Central memory CD8-positive, alpha-beta T cell (primary cell): ENCODE measurements around the gene CACNB2.

ENCODE experiments used
- ATAC-seq: fragments of 150-1000 bp; cut with Tn5 transposase; replicated peaks from 2 replicates; pipeline ENCODE4 v1.10.0; 2022; ENCODE audit warnings: mild to moderate bottlenecking, moderate FRiP score, moderate number of reproducible peaks; ENCODE audit not compliant: poor library complexity, severe bottlenecking; ENCODE audit errors: extremely low read depth
- DNase-seq, 2 donors: peaks; one replicate each; pipeline ENCODE4 v3.0.0; 2021; ENCODE audit warnings: low spot score in 2 of 2
- H3K27ac Mint-ChIP-seq: one replicate; pipeline ENCODE4 v1.8.0; 2022; ENCODE audit warnings: low read depth, mild to moderate bottlenecking, moderate library complexity, mixed read lengths
- H3K27me3 Mint-ChIP-seq: one replicate; pipeline ENCODE4 v1.8.0; 2022; ENCODE audit warnings: mixed read lengths
- H3K36me3 Mint-ChIP-seq: one replicate; pipeline ENCODE4 v1.8.0; 2022; ENCODE audit warnings: mild to moderate bottlenecking, moderate library complexity, mixed read lengths; ENCODE audit not compliant: insufficient read depth
- H3K4me1 Mint-ChIP-seq: one replicate; pipeline ENCODE4 v1.8.0; 2022; ENCODE audit warnings: mixed read lengths
- H3K4me3 Mint-ChIP-seq: one replicate; pipeline ENCODE4 v1.8.0; 2022; ENCODE audit warnings: mild to moderate bottlenecking, moderate library complexity, mixed read lengths
- H3K9me3 Mint-ChIP-seq: one replicate; pipeline ENCODE4 v1.8.0; 2022; ENCODE audit warnings: mixed read lengths

Gene CACNB2

GRCh38 chr10:18498998-18499397 is 358.8 kb downstream of the CACNB2 start:
- peaks cover 15% of the 10 kb centered on the region for H3K27me3 Mint-ChIP-seq
- H3K4me3 Mint-ChIP-seq: no peak overlapping the region
- no peak for DNase-seq
- no peak overlapping the region for H3K27ac Mint-ChIP-seq
- H3K4me1 Mint-ChIP-seq: no peaks in the 10 kb centered on the region
- no peaks in the 10 kb centered on the region for H3K36me3 Mint-ChIP-seq
- no peaks in the 10 kb centered on the region for H3K9me3 Mint-ChIP-seq
- no peak for ATAC-seq

- Mint-ChIP-seq H3K27ac (no peak overlapping the region), H3K4me3 (no peak overlapping the region), H3K9me3 (no peaks in the 10 kb centered on the region), H3K4me1 (no peaks in the 10 kb centered on the region), H3K36me3 (no peaks in the 10 kb centered on the region), H3K27me3 (peaks cover 24% of the 10 kb centered on the region)
- ATAC-seq (no peak), DNase-seq (no peak)
Measured at GRCh38 chr10:18500576-18500975, 360.4 kb downstream of the CACNB2 start.

GRCh38 chr10:18501198-18501597 is 361.0 kb downstream of the CACNB2 start:
- Mint-ChIP-seq H3K9me3 (no peaks in the 10 kb centered on the region), H3K4me3 (peak overlapping the region; percentile 43), H3K27me3 (peaks cover 24% of the 10 kb centered on the region), H3K4me1 (no peaks in the 10 kb centered on the region), H3K27ac (no peak overlapping the region), H3K36me3 (no peaks in the 10 kb centered on the region)
- no peak for ATAC-seq
- DNase-seq: no peak

- Mint-ChIP-seq H3K4me3 (peak overlapping the region; percentile 43), H3K36me3 (no peaks in the 10 kb centered on the region), H3K9me3 (no peaks in the 10 kb centered on the region), H3K27ac (no peak overlapping the region), H3K4me1 (no peaks in the 10 kb centered on the region), H3K27me3 (peaks cover 24% of the 10 kb centered on the region)
- DNase-seq (no peak), ATAC-seq (no peak)
Measured at GRCh38 chr10:18501629-18502028, 361.4 kb downstream of the CACNB2 start.

- ATAC-seq: no peak
- Mint-ChIP-seq H3K9me3 (no peaks in the 10 kb centered on the region), H3K4me3 (no peak overlapping the region), H3K27me3 (peaks cover 24% of the 10 kb centered on the region), H3K27ac (no peak overlapping the region), H3K36me3 (no peaks in the 10 kb centered on the region), H3K4me1 (no peaks in the 10 kb centered on the region)
- no peak for DNase-seq
Measured at GRCh38 chr10:18504161-18504560, 363.9 kb downstream of the CACNB2 start.

GRCh38 chr10:18505456-18506118 is 365.4 kb downstream of the CACNB2 start:
- Mint-ChIP-seq H3K27ac (no peak overlapping the region), H3K27me3 (peaks cover 16% of the 10 kb centered on the region), H3K4me1 (no peaks in the 10 kb centered on the region), H3K9me3 (no peaks in the 10 kb centered on the region), H3K4me3 (no peak overlapping the region), H3K36me3 (no peaks in the 10 kb centered on the region)
- ATAC-seq: no peak
- no peak for DNase-seq

- H3K27ac Mint-ChIP-seq: no peak overlapping the region
- no peak for ATAC-seq
- H3K27me3 Mint-ChIP-seq: peaks cover 13% of the 10 kb centered on the region
- no peak overlapping the region for H3K4me3 Mint-ChIP-seq
- H3K36me3 Mint-ChIP-seq: peaks cover 2% of the 10 kb centered on the region
- DNase-seq: no peak
- H3K4me1 Mint-ChIP-seq: no peaks in the 10 kb centered on the region
- peaks cover 5% of the 10 kb centered on the region for H3K9me3 Mint-ChIP-seq
Measured at GRCh38 chr10:18508587-18508986, 368.4 kb downstream of the CACNB2 start.

GRCh38 chr10:18514537-18514936 is 374.3 kb downstream of the CACNB2 start:
- Mint-ChIP-seq H3K27ac (no peak overlapping the region), H3K9me3 (peaks cover 11% of the 10 kb centered on the region), H3K27me3 (peaks cover 6% of the 10 kb centered on the region), H3K36me3 (peaks cover 2% of the 10 kb centered on the region), H3K4me3 (no peak overlapping the region), H3K4me1 (no peaks in the 10 kb centered on the region)
- ATAC-seq (no peak), DNase-seq (no peak)

GRCh38 chr10:18516851-18517250 is 376.6 kb downstream of the CACNB2 start:
- Mint-ChIP-seq H3K4me1 (no peaks in the 10 kb centered on the region), H3K4me3 (no peak overlapping the region), H3K36me3 (no peaks in the 10 kb centered on the region), H3K9me3 (peaks cover 24% of the 10 kb centered on the region), H3K27ac (no peak overlapping the region), H3K27me3 (peaks cover 8% of the 10 kb centered on the region)
- no peak for ATAC-seq
- no peak for DNase-seq

GRCh38 chr10:18523025-18523424 is 382.8 kb downstream of the CACNB2 start:
- no peak overlapping the region for H3K4me3 Mint-ChIP-seq
- no peak overlapping the region for H3K27ac Mint-ChIP-seq
- no peaks in the 10 kb centered on the region for H3K36me3 Mint-ChIP-seq
- DNase-seq (no peak), ATAC-seq (no peak)
- no peaks in the 10 kb centered on the region for H3K4me1 Mint-ChIP-seq
- peaks cover 8% of the 10 kb centered on the region for H3K27me3 Mint-ChIP-seq
- H3K9me3 Mint-ChIP-seq: peaks cover 13% of the 10 kb centered on the region

- Mint-ChIP-seq H3K4me3 (no peak overlapping the region), H3K27me3 (peaks cover 8% of the 10 kb centered on the region), H3K9me3 (peaks cover 13% of the 10 kb centered on the region), H3K27ac (no peak overlapping the region), H3K36me3 (no peaks in the 10 kb centered on the region), H3K4me1 (no peaks in the 10 kb centered on the region)
- no peak for ATAC-seq
- DNase-seq: no peak
Measured at GRCh38 chr10:18523858-18524257, 383.6 kb downstream of the CACNB2 start.

- ATAC-seq (no peak), DNase-seq (no peak)
- Mint-ChIP-seq H3K4me3 (no peak overlapping the region), H3K9me3 (no peaks in the 10 kb centered on the region), H3K27ac (no peak overlapping the region), H3K27me3 (no peaks in the 10 kb centered on the region), H3K4me1 (no peaks in the 10 kb centered on the region), H3K36me3 (no peaks in the 10 kb centered on the region)
Measured at GRCh38 chr10:18527687-18528086, 387.5 kb downstream of the CACNB2 start.

- ATAC-seq (no peak), DNase-seq (no peak)
- no peak overlapping the region for H3K4me3 Mint-ChIP-seq
- no peaks in the 10 kb centered on the region for H3K27me3 Mint-ChIP-seq
- no peaks in the 10 kb centered on the region for H3K9me3 Mint-ChIP-seq
- H3K36me3 Mint-ChIP-seq: no peaks in the 10 kb centered on the region
- H3K4me1 Mint-ChIP-seq: no peaks in the 10 kb centered on the region
- no peak overlapping the region for H3K27ac Mint-ChIP-seq
Measured at GRCh38 chr10:18528292-18528691, 388.1 kb downstream of the CACNB2 start.
